Right renal cortex interstitium (tissue), 3 donors: Measurements from ENCODE around the gene RDH12. TPM values are rescaled to one million over a fixed set of nuclear protein-coding genes. Genes with fewer than 3 reads are reported as not detected.
"Not testable (repeated sequence)": the region's sequence is repeated elsewhere in the genome, so short reads cannot be mapped to it uniquely, and the experiment has no call there.

Experiments
- DNase-seq, 3 donors: peaks; one replicate each; pipeline ENCODE4 v3.0.0-alpha.2; 2013; ENCODE audit warnings: low read depth in 3 of 3, low spot score in 2 of 3
- polyA plus RNA-seq, 3 donors: library from polyadenylated mRNA; unstranded; fragments of 120-200 nt; gene quantifications; one replicate each; pipeline ENCODE4 v1.2.1, GENCODE V29; 2013; ENCODE audit not compliant: insufficient read length in 3 of 3

Gene RDH12
- polyA plus RNA-seq, 3 donors, result 0.26 to 0.38 (median 0.31) TPM

GRCh38 chr14:67704484-67705089 lies 2.9 kb downstream of the RDH12 start:
- peak; percentile 23 to 45 (median 40) for DNase-seq

- no peak for DNase-seq
Observed at GRCh38 chr14:67705211-67705610, 3.5 kb downstream of the RDH12 start.

DNA sequence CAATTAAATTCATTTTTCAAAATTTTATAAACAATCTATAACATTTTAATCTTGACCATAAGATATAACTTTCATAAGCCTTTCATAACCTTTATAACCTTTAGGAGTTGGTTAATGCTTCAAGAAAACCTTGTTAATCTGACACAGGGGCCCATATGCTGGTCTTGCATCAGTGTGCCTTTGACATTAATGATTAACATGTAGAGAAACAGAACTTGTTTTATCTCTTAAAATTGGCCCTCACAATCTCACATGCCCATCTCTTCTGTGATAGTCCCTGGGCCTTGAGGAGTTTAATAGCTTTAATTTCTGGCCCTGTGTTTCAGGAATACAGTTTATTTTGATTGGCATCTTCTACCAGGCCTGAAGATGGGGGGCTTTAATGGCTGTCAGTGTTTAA lies 7.7 kb downstream of the RDH12 start:
- DNase-seq, result not testable (repeated sequence)

GRCh38 chr14:67709796-67710195 lies 8.1 kb downstream of the RDH12 start:
- not testable (repeated sequence) for DNase-seq

- DNase-seq, result no peak
Observed at GRCh38 chr14:67710209-67710608, 8.5 kb downstream of the RDH12 start.

DNA sequence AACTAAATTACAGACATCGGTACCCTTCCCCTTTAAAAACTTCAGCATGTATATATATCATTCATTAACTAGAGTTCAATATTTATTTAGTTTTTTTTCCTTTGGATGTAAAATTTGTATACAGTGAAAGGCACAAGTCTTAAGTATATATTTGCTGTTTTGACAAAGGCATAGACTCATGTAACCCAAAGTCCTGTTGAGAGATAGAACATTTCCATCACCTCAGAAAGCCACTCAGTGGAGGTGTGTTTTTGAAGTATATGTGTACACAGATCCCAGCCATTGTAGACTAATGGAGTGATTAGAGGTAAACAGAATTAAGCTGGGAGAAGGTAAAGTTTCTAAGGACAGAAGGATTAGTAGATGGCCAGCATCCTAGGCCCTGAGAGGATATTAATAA lies 15.4 kb downstream of the RDH12 start:
- DNase-seq, result no peak

- DNase-seq, result no peak
Observed at GRCh38 chr14:67718265-67718664, 16.6 kb downstream of the RDH12 start.

GRCh38 chr14:67719385-67719784 lies 17.7 kb downstream of the RDH12 start:
- DNase-seq, result not testable (repeated sequence)

GRCh38 chr14:67719866-67720265 lies 18.2 kb downstream of the RDH12 start:
- DNase-seq, result no peak

GRCh38 chr14:67721875-67722274 lies 20.2 kb downstream of the RDH12 start:
- DNase-seq, result no peak

DNA sequence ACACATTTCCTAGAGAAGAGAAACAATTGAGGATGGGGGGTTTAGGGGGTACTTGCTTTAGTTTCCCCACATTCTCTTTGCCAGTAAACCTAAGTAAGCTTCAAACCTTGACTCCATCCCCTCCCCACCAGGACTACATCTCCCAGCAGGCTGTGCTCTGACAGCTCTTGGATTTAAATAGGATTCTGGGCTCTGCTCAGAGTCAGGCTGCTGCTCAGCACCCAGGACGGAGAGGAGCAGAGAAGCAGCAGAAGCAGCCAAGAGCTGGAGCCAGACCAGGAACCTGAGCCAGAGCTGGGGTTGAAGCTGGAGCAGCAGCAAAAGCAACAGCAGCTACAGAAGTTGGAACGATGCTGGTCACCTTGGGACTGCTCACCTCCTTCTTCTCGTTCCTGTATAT lies 20.6 kb downstream of the RDH12 start:
- DNase-seq, result no peak

- no peak for DNase-seq
Observed at GRCh38 chr14:67725171-67725570, 23.5 kb downstream of the RDH12 start.

DNA sequence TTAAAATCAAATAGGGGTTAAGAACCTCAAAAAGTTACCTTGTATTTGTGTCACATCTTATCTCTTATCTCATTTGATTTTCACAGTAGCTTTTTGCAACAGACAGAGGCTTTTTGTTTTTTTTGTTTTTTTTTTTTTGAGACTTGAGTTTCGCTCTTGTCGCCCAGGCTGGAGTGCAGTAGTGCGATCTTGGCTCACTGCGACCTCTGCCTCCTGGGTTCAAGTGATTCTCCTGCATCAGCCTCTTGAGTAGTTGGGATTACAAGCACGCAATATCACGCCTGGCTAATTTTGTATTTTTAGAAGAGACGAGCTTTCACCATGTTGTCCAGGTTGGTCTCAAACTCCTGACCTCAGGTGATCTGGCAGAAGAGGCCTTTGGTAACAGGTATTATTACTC lies 25.7 kb downstream of the RDH12 start:
- no peak for DNase-seq

DNA sequence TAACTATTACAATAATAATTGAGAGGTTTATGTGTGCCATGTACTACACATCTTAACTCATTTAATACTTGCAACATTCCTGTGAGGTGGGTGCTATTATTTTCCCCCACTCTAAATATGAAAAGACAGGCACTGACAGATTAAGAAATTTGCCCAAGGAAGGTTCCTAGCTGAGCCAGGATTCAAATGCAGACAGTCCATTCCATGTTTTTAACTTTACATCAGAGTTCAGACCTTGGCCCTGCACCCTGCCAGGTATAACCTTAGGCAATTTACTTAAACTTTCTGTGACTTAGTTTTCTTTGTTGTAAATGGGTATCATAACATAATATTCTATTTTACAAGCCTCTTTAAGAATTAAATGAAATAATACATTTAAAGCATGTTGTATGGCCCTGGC lies 26.6 kb downstream of the RDH12 start:
- no peak for DNase-seq

DNA sequence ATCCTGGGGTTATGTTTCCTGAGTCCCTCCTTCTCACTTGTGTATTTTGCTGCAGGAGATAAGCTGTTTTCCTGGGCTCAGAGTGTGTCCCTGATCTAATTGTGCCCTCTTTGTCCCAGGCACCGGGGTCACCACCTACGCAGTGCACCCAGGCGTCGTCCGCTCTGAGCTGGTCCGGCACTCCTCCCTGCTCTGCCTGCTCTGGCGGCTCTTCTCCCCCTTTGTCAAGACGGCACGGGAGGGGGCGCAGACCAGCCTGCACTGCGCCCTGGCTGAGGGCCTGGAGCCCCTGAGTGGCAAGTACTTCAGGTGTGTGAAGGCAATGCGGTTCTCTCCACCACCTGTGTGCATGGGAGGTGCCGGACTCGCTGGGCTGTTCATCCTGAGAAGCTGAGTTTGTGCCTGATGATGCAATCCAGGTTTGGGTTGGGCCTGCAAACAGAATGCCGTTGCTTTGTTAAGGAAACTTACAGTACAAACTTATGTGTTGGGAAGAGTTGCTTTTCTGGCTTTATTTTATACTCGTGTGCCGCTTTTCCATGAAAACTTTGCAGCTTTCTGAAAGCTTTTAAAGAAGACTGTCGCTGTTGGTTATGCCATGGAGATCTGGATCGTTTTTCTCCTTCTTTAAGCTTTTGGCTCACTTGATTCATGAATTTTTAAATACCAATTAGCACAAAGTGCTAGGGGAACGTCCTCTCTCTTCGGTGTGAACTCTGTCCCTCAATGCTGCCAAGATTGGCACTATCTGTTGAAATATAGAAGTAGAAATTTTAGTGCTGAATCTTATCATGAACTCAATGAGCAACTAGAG lies 27.6 kb downstream of the RDH12 start:
- no peak for DNase-seq

GRCh38 chr14:67733616-67734015 lies 31.9 kb downstream of the RDH12 start:
- peak in 1 of 3 donors; percentile 27 for DNase-seq

DNA sequence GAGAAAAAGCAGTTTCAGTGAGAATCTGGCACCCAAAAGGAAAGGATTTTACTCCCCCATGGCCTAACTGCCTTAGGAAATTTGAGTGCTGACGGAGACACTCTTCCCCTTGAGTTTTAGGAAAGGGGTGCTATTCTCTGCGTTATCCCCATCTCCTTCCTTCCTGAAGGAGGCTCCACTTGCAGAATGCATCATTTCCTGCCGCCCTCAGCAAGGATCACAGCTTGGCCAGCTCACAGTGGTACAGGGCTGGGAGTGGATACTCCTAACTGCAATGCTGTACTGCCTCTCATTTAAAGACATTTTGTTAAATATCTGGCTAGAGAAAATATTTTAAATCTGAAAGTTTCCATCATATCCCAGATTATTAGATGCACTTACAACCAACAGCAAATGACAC lies 33.0 kb downstream of the RDH12 start:
- DNase-seq, result no peak

GRCh38 chr14:67735336-67736147 lies 33.9 kb downstream of the RDH12 start:
- DNase-seq, result no peak

DNA sequence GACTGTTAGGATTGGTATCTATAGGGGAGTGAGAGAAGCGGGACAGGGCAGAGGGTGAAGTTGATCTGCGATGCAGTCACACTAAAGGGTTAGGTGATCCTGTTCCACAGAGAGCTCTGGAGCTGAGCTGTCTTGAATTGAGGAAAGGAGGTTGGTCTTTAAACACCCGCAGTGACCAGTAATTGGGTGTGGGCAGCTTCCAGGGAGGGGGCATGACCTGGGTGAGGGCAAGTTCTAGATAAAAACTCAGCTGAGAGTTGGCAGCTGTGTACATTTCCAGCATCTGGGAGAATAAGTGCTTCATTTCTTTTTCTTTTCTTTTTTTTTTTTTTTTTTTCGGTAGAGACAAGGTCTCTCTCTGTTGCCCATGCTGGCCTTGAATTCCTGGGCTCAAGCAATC lies 35.1 kb downstream of the RDH12 start:
- DNase-seq, result no peak

GRCh38 chr14:67738740-67739504 lies 37.2 kb downstream of the RDH12 start:
- DNase-seq, result no peak

GRCh38 chr14:67744046-67744445 lies 42.4 kb downstream of the RDH12 start:
- no peak for DNase-seq
